Activated CD4-positive, alpha-beta T cell treated with anti-CD3 and anti-CD28 coated beads, Interleukin-2, Interleukin-4, amounts not matched to agents 100 ng/mL and 50 ng/mL, durations not matched to agents 16 hours and 8 hours (primary cell): ENCODE measurements around the gene HCFC1R1.

ENCODE experiments used
- DNase-seq: peaks from one replicate; pipeline ENCODE4 v3.0.0-alpha.2; 2020; ENCODE audit warnings: low spot score

The HCFC1R1 gene

GRCh38 chr16:3019594-3020246 is 4.0 kb downstream of the HCFC1R1 start:
- no peak for DNase-seq

GRCh38 chr16:3017794-3018506 is 5.8 kb downstream of the HCFC1R1 start, which contains the start of gene CLDN6:
Gene CLDN6, minus strand, starts transcription at chr16:3018183. Its CDS starts 2,162 bp downstream, at chr16:3016021.
- no peak for DNase-seq

GRCh38 chr16:3017344-3017743 is 6.4 kb downstream of the HCFC1R1 start:
- DNase-seq, result no peak

- DNase-seq, result no peak
Measured at GRCh38 chr16:3015865-3016521, 7.7 kb downstream of the HCFC1R1 start.

- no peak for DNase-seq
Measured at GRCh38 chr16:3014971-3015370, 8.8 kb downstream of the HCFC1R1 start.

- no peak for DNase-seq
Measured at GRCh38 chr16:3013998-3014690, 9.6 kb downstream of the HCFC1R1 start.

- DNase-seq, result no peak
Measured at GRCh38 chr16:3013491-3013951, 10.2 kb downstream of the HCFC1R1 start.

- no peak for DNase-seq
Measured at GRCh38 chr16:3012828-3013420, 10.8 kb downstream of the HCFC1R1 start, which contains the start of gene CLDN9. Gene CLDN9, plus strand, starts transcription at chr16:3012923. Its CDS starts 440 bp downstream, at chr16:3013363.

- DNase-seq, result no peak
Measured at GRCh38 chr16:3012246-3012645, 11.5 kb downstream of the HCFC1R1 start.

- DNase-seq, result no peak
Measured at GRCh38 chr16:3010510-3010909, 13.2 kb downstream of the HCFC1R1 start.

GRCh38 chr16:3009568-3010390 is 14.0 kb downstream of the HCFC1R1 start:
- no peak for DNase-seq

GRCh38 chr16:3008690-3009037 is 15.1 kb downstream of the HCFC1R1 start:
- DNase-seq, result no peak

GRCh38 chr16:3007957-3008689 is 15.6 kb downstream of the HCFC1R1 start:
- no peak for DNase-seq

- no peak for DNase-seq
Measured at GRCh38 chr16:3007059-3007956, 16.4 kb downstream of the HCFC1R1 start.

- DNase-seq, result no peak
Measured at GRCh38 chr16:3004781-3005284, 18.9 kb downstream of the HCFC1R1 start.

- DNase-seq, result no peak
Measured at GRCh38 chr16:3004319-3004718, 19.4 kb downstream of the HCFC1R1 start.

- DNase-seq, result peak; percentile 99
Measured at GRCh38 chr16:3003582-3004270, 20.0 kb downstream of the HCFC1R1 start.

GRCh38 chr16:3001316-3001715 is 22.4 kb downstream of the HCFC1R1 start:
- DNase-seq, result no peak
